GM21360 (cell line): ENCODE data around the gene SNRNP70.
"Not testable (repeated sequence)": the region's sequence is repeated elsewhere in the genome, so short reads cannot be mapped to it uniquely, and the experiment has no call there.

Experiments
- ATAC-seq: cut with Tn5 transposase; IDR thresholded peaks from one replicate; pipeline ENCODE4 v1.9.1; 2021; ENCODE audit warnings: mild to moderate bottlenecking, moderate library complexity; ENCODE audit not compliant: unreplicated experiment

Gene SNRNP70

GRCh38 chr19:49141352-49141751, 56.1 kb downstream of the SNRNP70 start:
- ATAC-seq, result no peak

- no peak for ATAC-seq
Observed at GRCh38 chr19:49142866-49143335, 57.6 kb downstream of the SNRNP70 start.

- ATAC-seq, result no peak
Observed at GRCh38 chr19:49145573-49146407, 60.5 kb downstream of the SNRNP70 start.

GRCh38 chr19:49146408-49146770, 61.1 kb downstream of the SNRNP70 start:
- not testable (repeated sequence) for ATAC-seq

- ATAC-seq, result no peak
Observed at GRCh38 chr19:49148044-49148682, 62.9 kb downstream of the SNRNP70 start.

- no peak for ATAC-seq
Observed at GRCh38 chr19:49148784-49149651, 63.8 kb downstream of the SNRNP70 start.

GRCh38 chr19:49149652-49150105, 64.4 kb downstream of the SNRNP70 start:
- no peak for ATAC-seq

GRCh38 chr19:49150106-49150943, 65.1 kb downstream of the SNRNP70 start:
- ATAC-seq, result no peak

- ATAC-seq, result no peak
Observed at GRCh38 chr19:49150944-49151243, 65.6 kb downstream of the SNRNP70 start.

- no peak for ATAC-seq
Observed at GRCh38 chr19:49151267-49152118, 66.2 kb downstream of the SNRNP70 start.

- no peak for ATAC-seq
Observed at GRCh38 chr19:49152119-49152550, 66.9 kb downstream of the SNRNP70 start.

GRCh38 chr19:49153167-49153809, 68.0 kb downstream of the SNRNP70 start:
- no peak for ATAC-seq

GRCh38 chr19:49154279-49154678, 69.0 kb downstream of the SNRNP70 start:
- ATAC-seq, result no peak

GRCh38 chr19:49155005-49155819, 70.0 kb downstream of the SNRNP70 start, which contains the start of gene HRC:
Gene HRC (minus strand): TSS chr19:49155396. CDS start chr19:49155237, 159 bp downstream.
- ATAC-seq, result no peak

- ATAC-seq, result no peak
Observed at GRCh38 chr19:49155820-49156346, 70.6 kb downstream of the SNRNP70 start.

- no peak for ATAC-seq
Observed at GRCh38 chr19:49157445-49158224, 72.4 kb downstream of the SNRNP70 start, which contains the start of gene TRPM4. Gene TRPM4 (plus strand): TSS chr19:49157792. CDS start chr19:49157867, 75 bp downstream.
